ENCODE results near the gene ZGRF1. TPM values are rescaled to one million over a fixed set of nuclear protein-coding genes. Genes with fewer than 3 reads are reported as not detected.

ZGRF1 gene
- polyA plus RNA-seq, 1 donor from 2014 or later, result 18.0 TPM

DNA sequence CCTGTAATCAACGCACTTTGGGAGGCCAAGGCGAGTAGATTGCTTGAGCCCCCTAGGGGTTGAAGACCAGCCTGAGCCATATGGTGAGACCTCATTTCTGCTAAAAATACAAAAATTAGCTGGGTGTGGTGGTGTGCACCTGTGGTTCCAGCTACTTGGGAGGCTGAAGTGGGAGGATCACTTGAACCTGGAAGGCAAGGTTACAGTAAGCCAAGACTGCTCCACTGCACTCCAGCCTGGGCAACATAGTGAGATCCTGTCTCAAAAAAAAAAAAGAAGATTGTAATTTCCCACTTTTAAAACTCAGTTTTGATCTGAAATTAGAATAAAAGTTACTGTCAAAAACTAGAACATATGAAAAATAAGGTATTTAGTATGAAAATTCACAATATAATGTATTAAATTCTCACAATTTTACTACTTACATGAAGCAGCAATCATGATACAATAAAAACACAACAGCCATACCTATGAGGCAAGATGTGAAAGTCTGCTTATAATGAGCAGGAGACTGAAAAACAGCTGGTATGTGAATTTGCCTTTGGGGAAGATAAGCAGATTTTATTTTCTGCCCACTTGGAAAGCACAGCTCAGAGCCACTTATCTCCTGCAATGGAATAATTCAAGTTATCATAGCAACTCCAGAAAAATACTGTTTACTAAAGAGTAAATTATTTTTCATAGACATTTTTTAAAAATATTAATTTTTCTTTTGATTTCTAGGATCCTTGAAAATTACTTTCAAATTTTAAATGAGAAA lies 50.6 kb downstream of the ZGRF1 start:
- no peaks in the 10 kb centered on the region for H3K79me2 ChIP-seq (replicated peaks; ENCODE audit: insufficient read depth, low read length)
- no peak overlapping the region for H2AFZ ChIP-seq (ENCODE audit: low read depth, low read length)
- no peak overlapping the region for H3K4me3 ChIP-seq (ENCODE audit: low read length)
- no peaks in the 10 kb centered on the region for H3K36me3 ChIP-seq (ENCODE audit: insufficient read depth, low read length)
- TF ChIP-seq EP300 (conservative IDR thresholded peaks at IDR 0.05; ENCODE audit: poor library complexity, severe bottlenecking) (no peak), SMC3 (conservative IDR thresholded peaks at IDR 0.05; ENCODE audit: poor library complexity) (no peak), EZH2 (IDR thresholded peaks at IDR 0.05; ENCODE audit: borderline replicate concordance, insufficient read depth, low read length, poor library complexity, severe bottlenecking) (no peak), RAD21 (conservative IDR thresholded peaks at IDR 0.05) (no peak), TAF1 (IDR thresholded peaks at IDR 0.05; ENCODE audit: low read depth) (no peak), MXI1 (conservative IDR thresholded peaks at IDR 0.05; ENCODE audit: poor library complexity, severe bottlenecking) (no peak), POLR2AphosphoS5 (IDR thresholded peaks at IDR 0.05) (no peak)
- TF ChIP-seq, protein P1, sequence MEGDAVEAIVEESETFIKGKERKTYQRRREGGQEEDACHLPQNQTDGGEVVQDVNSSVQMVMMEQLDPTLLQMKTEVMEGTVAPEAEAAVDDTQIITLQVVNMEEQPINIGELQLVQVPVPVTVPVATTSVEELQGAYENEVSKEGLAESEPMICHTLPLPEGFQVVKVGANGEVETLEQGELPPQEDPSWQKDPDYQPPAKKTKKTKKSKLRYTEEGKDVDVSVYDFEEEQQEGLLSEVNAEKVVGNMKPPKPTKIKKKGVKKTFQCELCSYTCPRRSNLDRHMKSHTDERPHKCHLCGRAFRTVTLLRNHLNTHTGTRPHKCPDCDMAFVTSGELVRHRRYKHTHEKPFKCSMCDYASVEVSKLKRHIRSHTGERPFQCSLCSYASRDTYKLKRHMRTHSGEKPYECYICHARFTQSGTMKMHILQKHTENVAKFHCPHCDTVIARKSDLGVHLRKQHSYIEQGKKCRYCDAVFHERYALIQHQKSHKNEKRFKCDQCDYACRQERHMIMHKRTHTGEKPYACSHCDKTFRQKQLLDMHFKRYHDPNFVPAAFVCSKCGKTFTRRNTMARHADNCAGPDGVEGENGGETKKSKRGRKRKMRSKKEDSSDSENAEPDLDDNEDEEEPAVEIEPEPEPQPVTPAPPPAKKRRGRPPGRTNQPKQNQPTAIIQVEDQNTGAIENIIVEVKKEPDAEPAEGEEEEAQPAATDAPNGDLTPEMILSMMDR (IDR thresholded peaks at IDR 0.05; ENCODE audit: poor library complexity, severe bottlenecking), result no peak
- TF ChIP-seq, protein P2, sequence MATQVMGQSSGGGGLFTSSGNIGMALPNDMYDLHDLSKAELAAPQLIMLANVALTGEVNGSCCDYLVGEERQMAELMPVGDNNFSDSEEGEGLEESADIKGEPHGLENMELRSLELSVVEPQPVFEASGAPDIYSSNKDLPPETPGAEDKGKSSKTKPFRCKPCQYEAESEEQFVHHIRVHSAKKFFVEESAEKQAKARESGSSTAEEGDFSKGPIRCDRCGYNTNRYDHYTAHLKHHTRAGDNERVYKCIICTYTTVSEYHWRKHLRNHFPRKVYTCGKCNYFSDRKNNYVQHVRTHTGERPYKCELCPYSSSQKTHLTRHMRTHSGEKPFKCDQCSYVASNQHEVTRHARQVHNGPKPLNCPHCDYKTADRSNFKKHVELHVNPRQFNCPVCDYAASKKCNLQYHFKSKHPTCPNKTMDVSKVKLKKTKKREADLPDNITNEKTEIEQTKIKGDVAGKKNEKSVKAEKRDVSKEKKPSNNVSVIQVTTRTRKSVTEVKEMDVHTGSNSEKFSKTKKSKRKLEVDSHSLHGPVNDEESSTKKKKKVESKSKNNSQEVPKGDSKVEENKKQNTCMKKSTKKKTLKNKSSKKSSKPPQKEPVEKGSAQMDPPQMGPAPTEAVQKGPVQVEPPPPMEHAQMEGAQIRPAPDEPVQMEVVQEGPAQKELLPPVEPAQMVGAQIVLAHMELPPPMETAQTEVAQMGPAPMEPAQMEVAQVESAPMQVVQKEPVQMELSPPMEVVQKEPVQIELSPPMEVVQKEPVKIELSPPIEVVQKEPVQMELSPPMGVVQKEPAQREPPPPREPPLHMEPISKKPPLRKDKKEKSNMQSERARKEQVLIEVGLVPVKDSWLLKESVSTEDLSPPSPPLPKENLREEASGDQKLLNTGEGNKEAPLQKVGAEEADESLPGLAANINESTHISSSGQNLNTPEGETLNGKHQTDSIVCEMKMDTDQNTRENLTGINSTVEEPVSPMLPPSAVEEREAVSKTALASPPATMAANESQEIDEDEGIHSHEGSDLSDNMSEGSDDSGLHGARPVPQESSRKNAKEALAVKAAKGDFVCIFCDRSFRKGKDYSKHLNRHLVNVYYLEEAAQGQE (IDR thresholded peaks at IDR 0.05; ENCODE audit: borderline replicate concordance), result no peak
- no peak overlapping the region for H3K4me2 ChIP-seq (ENCODE audit: low read length)
- no peaks in the 10 kb centered on the region for H3F3A ChIP-seq (ENCODE audit: insufficient read depth, low read length, poor library complexity, severe bottlenecking)
- H3K27me3 ChIP-seq (ENCODE audit: insufficient read depth, low read depth, low read length), result no peaks in the 10 kb centered on the region
- H3K9ac ChIP-seq (ENCODE audit: low read length), result no peak overlapping the region
- no peaks in the 10 kb centered on the region for H4K20me1 ChIP-seq (ENCODE audit: insufficient read depth)
- no peaks in the 10 kb centered on the region for H3K9me2 ChIP-seq (ENCODE audit: insufficient read depth, low read length)
- no peaks in the 10 kb centered on the region for H3K9me3 ChIP-seq (ENCODE audit: low read length)
- no peak overlapping the region for H3K27ac ChIP-seq (ENCODE audit: low read length)

DNA sequence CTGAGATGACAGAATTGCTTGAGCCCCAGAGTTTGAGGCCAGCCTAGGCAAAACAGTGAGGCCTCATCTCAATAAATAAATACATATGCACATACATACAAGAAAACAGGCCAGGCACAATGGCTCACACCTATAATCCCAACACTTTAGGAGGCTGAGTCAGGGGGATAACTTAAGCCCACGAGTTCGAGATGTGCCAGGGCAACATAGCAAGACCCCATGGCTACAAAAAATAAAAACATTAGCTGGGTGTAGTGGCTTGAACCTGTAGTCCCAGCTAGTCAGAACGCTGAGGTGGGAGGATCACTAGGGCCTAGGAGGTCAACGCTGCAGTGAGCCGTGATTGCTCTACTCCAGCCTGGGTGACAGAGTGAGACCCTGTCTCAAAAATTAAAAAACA lies 69.2 kb downstream of the ZGRF1 start:
- Histone ChIP-seq H3F3A (ENCODE audit: insufficient read depth, low read length, poor library complexity, severe bottlenecking) (no peaks in the 10 kb centered on the region), H4K20me1 (ENCODE audit: insufficient read depth) (no peaks in the 10 kb centered on the region), H3K9me2 (ENCODE audit: insufficient read depth, low read length) (no peaks in the 10 kb centered on the region), H3K27me3 (ENCODE audit: insufficient read depth, low read depth, low read length) (no peaks in the 10 kb centered on the region), H2AFZ (ENCODE audit: low read depth, low read length) (no peak overlapping the region), H3K9me3 (ENCODE audit: low read length) (no peaks in the 10 kb centered on the region), H3K4me2 (ENCODE audit: low read length) (no peak overlapping the region), H3K79me2 (replicated peaks; ENCODE audit: insufficient read depth, low read length) (no peaks in the 10 kb centered on the region), H3K9ac (ENCODE audit: low read length) (no peak overlapping the region), H3K4me3 (ENCODE audit: low read length) (no peak overlapping the region), H3K36me3 (ENCODE audit: insufficient read depth, low read length) (no peaks in the 10 kb centered on the region), H3K27ac (ENCODE audit: low read length) (no peak overlapping the region)
- TF ChIP-seq MXI1 (conservative IDR thresholded peaks at IDR 0.05; ENCODE audit: poor library complexity, severe bottlenecking), result no peak
- TF ChIP-seq SMC3 (conservative IDR thresholded peaks at IDR 0.05; ENCODE audit: poor library complexity), result no peak
- TF ChIP-seq EZH2 (IDR thresholded peaks at IDR 0.05; ENCODE audit: borderline replicate concordance, insufficient read depth, low read length, poor library complexity, severe bottlenecking), result no peak
- no peak for TF ChIP-seq RAD21 (conservative IDR thresholded peaks at IDR 0.05)
- TF ChIP-seq, protein P2 (IDR thresholded peaks at IDR 0.05; ENCODE audit: borderline replicate concordance), result no peak
- TF ChIP-seq, protein P1 (IDR thresholded peaks at IDR 0.05; ENCODE audit: poor library complexity, severe bottlenecking), result no peak
- no peak for TF ChIP-seq TAF1 (IDR thresholded peaks at IDR 0.05; ENCODE audit: low read depth)
- TF ChIP-seq POLR2AphosphoS5 (IDR thresholded peaks at IDR 0.05), result no peak
- TF ChIP-seq EP300 (conservative IDR thresholded peaks at IDR 0.05; ENCODE audit: poor library complexity, severe bottlenecking), result no peak
